ENCODE data around the gene SCCPDH.
"Not testable (repeated sequence)": the region's sequence is repeated elsewhere in the genome, so short reads cannot be mapped to it uniquely, and the experiment has no call there.

Gene SCCPDH

GRCh38 chr1:246803883-246804282 is 79.7 kb downstream of the SCCPDH start:
- DNase-seq: no peak
- no peak overlapping the region for H3K4me3 ChIP-seq (ENCODE audit: low read depth, low read length)
- no peaks in the 10 kb centered on the region for H3K27me3 ChIP-seq (replicated peaks)
- no peaks in the 10 kb centered on the region for H3K36me3 ChIP-seq (replicated peaks)
- TF ChIP-seq, protein P1, sequence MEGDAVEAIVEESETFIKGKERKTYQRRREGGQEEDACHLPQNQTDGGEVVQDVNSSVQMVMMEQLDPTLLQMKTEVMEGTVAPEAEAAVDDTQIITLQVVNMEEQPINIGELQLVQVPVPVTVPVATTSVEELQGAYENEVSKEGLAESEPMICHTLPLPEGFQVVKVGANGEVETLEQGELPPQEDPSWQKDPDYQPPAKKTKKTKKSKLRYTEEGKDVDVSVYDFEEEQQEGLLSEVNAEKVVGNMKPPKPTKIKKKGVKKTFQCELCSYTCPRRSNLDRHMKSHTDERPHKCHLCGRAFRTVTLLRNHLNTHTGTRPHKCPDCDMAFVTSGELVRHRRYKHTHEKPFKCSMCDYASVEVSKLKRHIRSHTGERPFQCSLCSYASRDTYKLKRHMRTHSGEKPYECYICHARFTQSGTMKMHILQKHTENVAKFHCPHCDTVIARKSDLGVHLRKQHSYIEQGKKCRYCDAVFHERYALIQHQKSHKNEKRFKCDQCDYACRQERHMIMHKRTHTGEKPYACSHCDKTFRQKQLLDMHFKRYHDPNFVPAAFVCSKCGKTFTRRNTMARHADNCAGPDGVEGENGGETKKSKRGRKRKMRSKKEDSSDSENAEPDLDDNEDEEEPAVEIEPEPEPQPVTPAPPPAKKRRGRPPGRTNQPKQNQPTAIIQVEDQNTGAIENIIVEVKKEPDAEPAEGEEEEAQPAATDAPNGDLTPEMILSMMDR (IDR thresholded peaks at IDR 0.05; ENCODE audit: low read depth, low read length, missing control alignments): no peak
- in situ Hi-C loops (cut with HindIII; ENCODE audit: low pct_ligation_motif_present, low sequenced_read_pairs): no loop called here
- H3K27ac ChIP-seq: no peak overlapping the region

- TF ChIP-seq, protein P1 (IDR thresholded peaks at IDR 0.05; ENCODE audit: low read depth, low read length, missing control alignments): no peak
- no peak overlapping the region for H3K4me3 ChIP-seq (ENCODE audit: low read depth, low read length)
- DNase-seq: no peak
- H3K36me3 ChIP-seq (replicated peaks): no peaks in the 10 kb centered on the region
- no peaks in the 10 kb centered on the region for H3K27me3 ChIP-seq (replicated peaks)
- H3K27ac ChIP-seq: no peak overlapping the region
- in situ Hi-C loops (cut with HindIII; ENCODE audit: low pct_ligation_motif_present, low sequenced_read_pairs): no loop called here
Observed at GRCh38 chr1:246805135-246805716, 81.0 kb downstream of the SCCPDH start.

- in situ Hi-C loops (cut with HindIII; ENCODE audit: low pct_ligation_motif_present, low sequenced_read_pairs): no loop called here
- TF ChIP-seq, protein P1 (IDR thresholded peaks at IDR 0.05; ENCODE audit: low read depth, low read length, missing control alignments): peak; percentile 34
- no peak for DNase-seq
- H3K27ac ChIP-seq: no peak overlapping the region
- H3K4me3 ChIP-seq (ENCODE audit: low read depth, low read length): no peak overlapping the region
- no peaks in the 10 kb centered on the region for H3K27me3 ChIP-seq (replicated peaks)
- no peaks in the 10 kb centered on the region for H3K36me3 ChIP-seq (replicated peaks)
Observed at GRCh38 chr1:246809473-246809872, 85.3 kb downstream of the SCCPDH start.

DNA sequence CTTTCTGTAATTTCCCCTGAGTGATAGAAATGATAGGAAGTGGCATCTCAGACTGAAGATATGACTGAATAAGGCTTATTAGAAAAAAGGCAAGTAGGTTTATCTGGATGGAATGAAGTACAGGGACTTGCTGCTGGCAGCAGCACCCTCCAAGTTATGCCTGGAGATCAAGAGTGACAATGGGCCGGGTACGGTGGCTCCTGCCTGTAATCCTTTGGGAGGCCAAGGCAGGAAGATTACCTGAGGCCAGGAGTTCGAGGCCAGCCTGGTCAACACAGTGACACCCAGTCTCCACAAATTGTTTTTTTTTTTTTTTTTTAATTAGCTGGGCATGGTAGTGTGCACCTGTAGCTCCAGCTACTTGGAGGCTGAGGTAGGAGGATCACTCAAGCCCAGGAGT is 87.8 kb downstream of the SCCPDH start:
- in situ Hi-C loops (cut with HindIII; ENCODE audit: low pct_ligation_motif_present, low sequenced_read_pairs): no loop called here
- H3K27ac ChIP-seq: no peak overlapping the region
- no peak overlapping the region for H3K4me3 ChIP-seq (ENCODE audit: low read depth, low read length)
- DNase-seq: no peak
- no peaks in the 10 kb centered on the region for H3K27me3 ChIP-seq (replicated peaks)
- TF ChIP-seq, protein P1 (IDR thresholded peaks at IDR 0.05; ENCODE audit: low read depth, low read length, missing control alignments): no peak
- H3K36me3 ChIP-seq (replicated peaks): no peaks in the 10 kb centered on the region

DNA sequence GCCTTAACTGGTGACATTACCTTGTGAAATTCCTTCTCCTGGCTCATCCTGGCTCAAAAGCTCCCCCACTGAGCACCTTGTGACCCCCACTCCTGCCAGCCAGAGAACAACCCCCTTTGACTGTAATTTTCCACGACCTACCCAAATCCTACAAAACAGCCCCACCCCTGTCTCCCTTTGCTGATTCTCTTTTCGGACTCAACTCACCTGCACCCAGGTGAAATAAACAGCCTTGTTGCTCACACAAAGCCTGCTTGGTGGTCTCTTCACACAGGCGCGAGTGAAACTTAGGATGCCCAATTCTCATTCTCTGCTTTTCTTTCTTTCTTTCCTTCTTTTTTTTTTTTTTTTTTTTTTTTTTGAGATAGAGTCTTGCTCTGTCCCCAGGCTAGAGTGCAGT is 89.1 kb downstream of the SCCPDH start:
- H3K4me3 ChIP-seq (ENCODE audit: low read depth, low read length); H3K27me3 ChIP-seq (replicated peaks); H3K27ac ChIP-seq; H3K36me3 ChIP-seq (replicated peaks); in situ Hi-C loops (cut with HindIII; ENCODE audit: low pct_ligation_motif_present, low sequenced_read_pairs); DNase-seq: not testable (repeated sequence)

DNA sequence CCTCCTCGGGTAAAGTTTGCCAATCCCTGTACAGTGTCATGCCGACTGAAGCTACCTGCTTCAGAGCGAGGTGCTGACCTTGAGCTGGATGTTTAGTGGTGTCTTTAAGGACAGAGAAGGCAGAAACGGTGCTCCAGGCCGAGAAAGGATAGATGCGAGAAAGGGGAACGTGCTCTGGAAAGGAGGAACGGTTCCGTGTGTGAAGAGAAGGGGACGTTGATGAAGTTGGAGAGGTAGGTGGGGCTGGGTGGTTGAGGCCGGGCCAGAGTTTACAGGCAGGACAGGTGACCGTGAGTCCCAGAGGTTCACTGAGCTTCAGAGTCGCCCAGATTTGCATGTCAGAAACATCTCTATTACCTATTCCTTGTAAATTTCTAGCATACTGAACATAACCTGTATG is 90.7 kb downstream of the SCCPDH start:
- Histone ChIP-seq H3K4me3 (ENCODE audit: low read depth, low read length) (no peak overlapping the region), H3K27ac (no peak overlapping the region), H3K36me3 (replicated peaks) (no peaks in the 10 kb centered on the region), H3K27me3 (replicated peaks) (no peaks in the 10 kb centered on the region)
- in situ Hi-C loops (cut with HindIII; ENCODE audit: low pct_ligation_motif_present, low sequenced_read_pairs): no loop called here
- no peak for DNase-seq
- TF ChIP-seq, protein P1 (IDR thresholded peaks at IDR 0.05; ENCODE audit: low read depth, low read length, missing control alignments): no peak

All from brain microvascular endothelial cell (primary cell).